Kasumi-1 (cell line): Measurements from ENCODE around the gene IRF2BPL.

Experiments used
- DNase-seq, 2 experiments: peaks; one replicate each; lab custom pipeline; 2025; lab: John Stamatoyannopoulos, UW

Gene IRF2BPL

DNA sequence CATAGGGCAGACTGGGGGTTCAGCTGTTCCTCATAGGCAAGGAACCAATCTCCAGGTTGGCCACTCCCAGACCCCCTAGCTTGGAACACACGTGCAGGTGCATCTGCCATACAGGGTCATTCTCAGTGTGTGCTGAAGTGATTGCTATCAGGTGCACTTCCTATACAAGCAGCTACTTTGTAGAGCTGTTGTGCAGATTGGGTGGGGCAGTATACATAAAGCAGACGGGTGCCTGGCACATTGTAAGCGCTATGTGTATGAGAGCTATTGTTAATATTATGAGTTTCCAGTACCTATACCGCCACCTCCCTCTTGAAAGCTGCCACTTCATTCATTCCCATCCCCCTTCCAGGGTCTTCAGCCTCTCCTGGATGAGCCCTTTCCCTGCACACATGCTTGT is 17.3 kb downstream of the IRF2BPL start:
- no peak for DNase-seq

DNA sequence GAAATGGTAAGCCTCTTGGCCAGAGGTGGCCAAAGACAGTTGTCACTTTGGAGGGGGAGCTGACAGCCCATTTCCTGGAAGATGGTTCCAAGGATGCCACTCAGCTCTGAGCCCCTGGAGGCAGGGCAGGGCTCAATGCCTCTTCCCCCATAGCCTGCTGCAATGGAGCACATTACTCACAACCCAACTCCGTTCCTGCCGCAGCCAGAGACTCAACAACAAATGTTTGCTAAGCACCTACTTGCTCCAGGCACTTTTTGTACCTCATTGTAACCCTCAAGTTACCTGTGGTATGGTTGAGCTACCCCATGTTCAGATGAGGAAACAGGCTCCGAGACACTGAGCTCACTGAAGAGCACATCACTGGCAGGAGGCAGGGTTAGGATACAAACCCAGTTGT is 19.5 kb downstream of the IRF2BPL start:
- DNase-seq, result no peak

DNA sequence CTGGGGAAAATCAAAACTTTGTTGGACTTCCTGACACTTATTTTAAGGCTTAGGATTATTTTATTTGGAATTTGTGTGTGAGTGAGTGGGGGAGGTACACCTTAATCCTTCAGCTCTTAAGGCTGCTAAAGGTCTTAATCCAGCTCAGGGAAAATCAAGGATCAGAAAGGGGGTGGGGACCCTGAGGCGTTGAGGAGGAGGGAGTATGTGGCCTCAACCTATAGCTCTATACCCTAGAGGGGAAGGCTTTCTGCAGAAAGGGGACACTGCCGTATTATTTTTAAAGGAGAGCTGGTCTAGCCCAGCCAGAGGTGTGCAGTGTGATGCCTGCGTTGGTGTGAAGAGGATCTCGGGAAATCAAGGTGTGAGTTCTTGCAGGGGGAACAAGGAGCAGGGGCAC is 20.0 kb downstream of the IRF2BPL start:
- no peak for DNase-seq

- DNase-seq, result peak; percentile 65 to 70
Measured at GRCh38 chr14:77007975-77008421, 20.5 kb downstream of the IRF2BPL start.

GRCh38 chr14:77007183-77007974 is 21.1 kb downstream of the IRF2BPL start:
- DNase-seq, result no peak

- DNase-seq, result no peak
Measured at GRCh38 chr14:77006132-77006531, 22.4 kb downstream of the IRF2BPL start.

- DNase-seq, result no peak
Measured at GRCh38 chr14:77005559-77005958, 22.9 kb downstream of the IRF2BPL start.

- DNase-seq, result peak in 1 of 2 experiments; percentile 15
Measured at GRCh38 chr14:77004711-77005460, 23.6 kb downstream of the IRF2BPL start.

GRCh38 chr14:77003960-77004710 is 24.4 kb downstream of the IRF2BPL start:
- no peak for DNase-seq

GRCh38 chr14:77002889-77003288 is 25.6 kb downstream of the IRF2BPL start:
- DNase-seq, result no peak

GRCh38 chr14:77002335-77002734 is 26.2 kb downstream of the IRF2BPL start:
- no peak for DNase-seq

- peak; percentile 60 to 63 for DNase-seq
Measured at GRCh38 chr14:77000340-77001270, 27.9 kb downstream of the IRF2BPL start.

DNA sequence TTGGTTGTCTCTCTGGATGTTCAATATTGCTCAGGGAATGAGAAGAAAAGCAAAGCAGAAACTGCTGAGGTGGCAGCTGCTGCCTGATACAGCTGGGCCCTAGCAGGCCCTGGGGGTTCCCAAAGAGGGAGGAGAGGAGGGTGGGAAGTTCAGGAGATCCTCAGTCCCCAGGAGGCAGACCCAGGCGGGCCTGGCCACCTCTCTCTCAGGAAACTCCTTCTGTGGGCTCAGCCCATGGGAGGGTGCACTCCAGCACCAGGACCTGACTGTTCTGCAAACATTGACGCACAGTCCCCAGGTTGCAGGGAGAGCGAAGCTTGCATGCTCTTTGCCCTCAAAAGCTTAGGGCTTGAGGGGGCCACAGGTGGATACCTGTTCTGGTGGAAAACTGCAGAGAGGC is 29.6 kb downstream of the IRF2BPL start:
- DNase-seq, result no peak

DNA sequence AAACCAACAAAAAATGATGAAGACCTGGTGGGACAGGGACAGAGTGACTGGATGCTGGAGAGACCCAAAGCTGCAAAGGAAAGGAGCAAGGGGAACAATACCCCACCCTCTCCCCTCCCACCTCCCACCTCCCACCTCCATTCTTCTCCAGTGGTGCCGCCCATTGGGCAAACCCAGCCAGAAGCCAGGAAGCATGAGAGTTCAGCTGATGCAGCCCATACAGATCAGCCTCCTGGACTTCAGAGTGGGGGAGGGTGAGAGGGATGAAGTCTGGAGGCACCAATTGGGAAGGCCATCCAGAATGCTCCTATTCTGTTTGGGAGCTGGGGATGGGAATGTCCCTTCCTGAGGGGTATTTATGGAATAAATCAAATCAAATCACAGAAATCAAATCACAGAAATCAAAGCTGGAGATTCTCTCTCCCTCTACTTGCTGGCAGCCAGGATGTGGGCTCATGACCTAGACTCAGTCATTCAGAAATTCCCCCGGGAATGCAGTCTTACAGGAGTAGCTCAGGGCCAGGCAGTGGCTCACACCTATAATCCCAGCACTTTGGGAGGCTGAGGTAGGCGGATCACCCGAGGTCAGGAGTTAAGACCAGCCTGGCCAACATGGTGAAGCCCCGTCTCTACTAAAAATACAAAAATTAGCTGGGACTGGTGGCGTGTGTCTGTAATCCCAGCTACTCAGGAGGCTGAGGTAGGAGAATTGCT is 31.1 kb downstream of the IRF2BPL start:
- DNase-seq, result no peak

GRCh38 chr14:76996563-76997146 is 31.9 kb downstream of the IRF2BPL start:
- DNase-seq, result no peak

DNA sequence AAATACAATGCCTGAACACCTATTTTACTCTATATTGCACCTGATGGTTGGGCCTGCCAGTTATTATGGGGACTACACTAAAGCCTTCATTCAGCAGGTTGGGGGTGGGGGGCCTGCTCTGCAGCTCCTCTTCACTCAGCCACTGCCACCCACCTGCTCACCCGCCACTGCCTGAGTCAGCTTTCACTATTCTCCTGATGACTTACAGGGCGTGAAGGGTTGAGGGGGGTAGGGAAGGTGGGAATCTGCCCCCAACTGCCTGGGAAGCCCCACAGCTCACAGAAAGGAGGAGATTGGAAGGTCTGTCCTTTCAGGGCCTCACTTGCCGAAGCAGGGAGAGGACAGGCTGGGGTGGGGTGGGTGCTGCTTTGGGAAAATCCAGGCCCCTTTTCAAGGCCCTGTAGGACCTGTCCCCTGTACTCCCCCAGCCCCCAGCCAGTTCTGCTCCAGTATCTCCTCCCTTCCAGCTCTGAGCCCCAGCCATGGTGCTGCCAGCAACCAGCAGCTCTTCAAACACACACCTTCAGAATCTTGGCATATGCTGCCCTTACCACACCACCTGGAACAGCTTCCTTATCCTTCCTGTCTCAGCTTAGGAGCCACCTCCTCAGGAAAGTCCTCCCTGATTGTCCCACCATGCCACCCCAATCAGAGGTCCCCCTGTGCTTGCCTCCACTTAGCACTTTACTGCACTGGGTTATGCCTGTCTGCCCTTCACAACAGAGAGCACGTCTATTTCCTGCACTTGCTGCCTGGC is 33.1 kb downstream of the IRF2BPL start:
- DNase-seq, result no peak

DNA sequence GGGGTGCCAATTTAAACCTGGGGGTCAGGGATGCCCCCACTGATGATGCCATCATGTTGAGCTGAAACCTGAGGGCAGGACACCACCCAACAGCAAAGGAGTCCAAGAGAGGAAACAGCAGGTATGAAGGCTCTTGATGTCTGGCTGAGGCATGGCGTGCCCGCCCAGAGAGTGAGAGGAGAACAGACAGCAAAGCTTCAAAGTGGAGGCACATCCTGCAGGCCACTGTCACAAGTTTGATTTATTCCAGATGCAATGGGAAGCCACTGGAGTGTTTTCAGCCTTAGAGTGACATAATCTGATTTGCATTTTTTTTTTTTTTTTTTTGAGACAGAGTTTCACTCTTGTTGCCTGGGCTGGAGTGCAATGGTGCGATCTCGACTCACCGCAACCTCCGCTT is 34.8 kb downstream of the IRF2BPL start:
- no peak for DNase-seq

DNA sequence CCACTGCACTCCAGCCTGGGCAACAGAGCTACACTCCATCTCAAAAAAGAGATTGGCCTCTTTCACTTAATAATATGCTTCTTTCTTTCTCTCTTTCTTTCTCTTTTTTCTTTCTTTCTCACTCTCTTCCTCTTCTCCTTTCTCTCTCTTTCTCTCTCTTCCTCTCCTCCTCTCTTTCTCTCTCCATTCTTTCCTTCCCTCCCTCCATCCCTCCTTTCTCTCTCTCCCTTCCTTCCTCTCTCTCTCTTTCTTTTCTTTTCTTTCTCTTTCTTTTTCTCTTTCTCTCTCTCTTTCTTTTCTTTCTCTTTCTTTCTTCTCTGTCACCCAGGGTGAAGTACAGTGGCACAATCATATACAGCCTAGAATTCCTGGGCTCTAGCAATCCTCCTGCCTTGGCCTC is 38.4 kb downstream of the IRF2BPL start:
- DNase-seq, result no peak

- DNase-seq, result no peak
Measured at GRCh38 chr14:76987956-76988520, 40.5 kb downstream of the IRF2BPL start.
